Panc1 (cell line): Measurements from ENCODE around the gene MOGAT3. TPM values are rescaled to one million over a fixed set of nuclear protein-coding genes. Genes with fewer than 3 reads are reported as not detected.
A peak's percentile ranks its signal among the peaks of the same experiment; 100 is the strongest.
"Not testable (repeated sequence)": the region's sequence is repeated elsewhere in the genome, so short reads cannot be mapped to it uniquely, and the experiment has no call there.

Experiments
- ATAC-seq: fragments of 200-7000 bp; cut with Tn5 transposase; 2 replicates; pipeline ENCODE4 v1.9.1; 2020; ENCODE audit warnings: mild to moderate bottlenecking, moderate library complexity
- BruUV-seq: library from RNA; stranded (reverse); fragments of 400-500 nt; replicated peaks from 2 replicates; lab custom pipeline; 2021; lab: Mats Ljungman, UMichigan
- CTCF ChIA-PET: fragments of 300-600 bp; sonication (Branson Sonifier 250); formaldehyde crosslinking; loops from one replicate; lab custom pipeline; 2022; ENCODE audit warnings: antibody characterized with exemption; lab: Charles Lee
- POLR2A ChIA-PET: fragments of 300-600 bp; sonication (Branson Sonifier 250); formaldehyde crosslinking; loops from one replicate; lab custom pipeline; 2022; ENCODE audit warnings: antibody characterized with exemption; lab: Charles Lee
- DNase-seq: peaks from one replicate; pipeline ENCODE4 v3.0.0-alpha.2; 2010; ENCODE audit warnings: low read depth, low spot score
- H3K27ac ChIP-seq: 2 replicates; pipeline ENCODE4 v1.5.1; 2011; ENCODE audit warnings: mild to moderate bottlenecking, low read length, inconsistent platforms
- H3K27me3 ChIP-seq: fragments of 200-500 bp; sonication (Bioruptor generic); 2 replicates; pipeline ENCODE4 v1.6.0; 2014; ENCODE audit warnings: low read length, inconsistent platforms; ENCODE audit not compliant: control insufficient read depth, insufficient read depth
- H3K36me3 ChIP-seq: fragments of 200-500 bp; sonication (Bioruptor generic); 2 replicates; pipeline ENCODE4 v1.5.1; 2014; ENCODE audit warnings: inconsistent platforms, mild to moderate bottlenecking, low read length, moderate library complexity; ENCODE audit not compliant: control insufficient read depth, insufficient read depth
- H3K4me1 ChIP-seq: 2 replicates; pipeline ENCODE4 v1.5.1; 2011; ENCODE audit warnings: inconsistent platforms, mild to moderate bottlenecking, low read length, moderate library complexity; ENCODE audit not compliant: control insufficient read depth, insufficient read depth
- H3K4me3 ChIP-seq, 2 experiments: 2 replicates each; pipeline ENCODE4 v1.5.1; 2011 to 2012; ENCODE audit warnings: low read depth in 2 of 2, low read length in 2 of 2, mild to moderate bottlenecking in 2 of 2, inconsistent platforms in 1 of 2, moderate library complexity in 1 of 2
- H3K9me3 ChIP-seq: fragments of 200-500 bp; sonication (Bioruptor generic); 2 replicates; pipeline ENCODE4 v1.5.1; 2014; ENCODE audit warnings: low read depth, mild to moderate bottlenecking, inconsistent platforms, low read length, moderate library complexity; ENCODE audit not compliant: control insufficient read depth, insufficient read depth
- CTCF ChIP-seq: fragments of 450-650 bp; IDR thresholded peaks from 2 replicates; pipeline ENCODE4 v1.5.1; 2017; ENCODE audit warnings: mild to moderate bottlenecking
- POLR2AphosphoS5 ChIP-seq: IDR thresholded peaks from 2 replicates; pipeline ENCODE4 v1.6.1; 2012; ENCODE audit warnings: mild to moderate bottlenecking, low read depth, low read length, moderate library complexity
- REST ChIP-seq, 2 experiments: IDR thresholded peaks; 2 replicates each; pipeline ENCODE4 v1.6.1; 2011 to 2012; ENCODE audit warnings: low read depth in 2 of 2, control low read depth in 1 of 2, low read length in 1 of 2, mild to moderate bottlenecking in 1 of 2, moderate library complexity in 1 of 2; ENCODE audit not compliant: insufficient read depth in 1 of 2
- SIN3A ChIP-seq: IDR thresholded peaks from 2 replicates; pipeline ENCODE4 v1.6.1; 2012; ENCODE audit warnings: low read depth, mild to moderate bottlenecking, low read length, moderate library complexity, borderline replicate concordance; ENCODE audit not compliant: insufficient read depth
- TCF7L2 ChIP-seq: IDR thresholded peaks from 2 replicates; pipeline ENCODE4 v1.6.1; 2011; ENCODE audit warnings: mild to moderate bottlenecking, low read depth, low read length, inconsistent platforms
- in situ Hi-C: cut with HindIII; loops from 2 replicates; pipeline ENCODE4 v1.10.0; 2016; ENCODE audit warnings: low sequenced_read_pairs, low pct_unique_long_range_greater_than_20kb
- intact Hi-C: fragments of 100-400 bp; cut with micrococcal nuclease; formaldehyde crosslinking; loops from one replicate; pipeline ENCODE4 v1.10.0; 2022; ENCODE audit not compliant: unreplicated experiment
- total RNA-seq: library from RNA; stranded (reverse); gene quantifications from one replicate; pipeline ENCODE4 v1.2.1, GENCODE V29; 2021; ENCODE audit not compliant: unreplicated experiment

Gene MOGAT3
- total RNA-seq, 1 experiment from 2014 or later = 0.23 TPM

- in situ Hi-C loops = no loop called here
- Histone ChIP-seq H3K36me3 (no peaks in the 10 kb centered on the region), H3K4me1 (peaks cover 5% of the 10 kb centered on the region; the same call in 1 of the 2 replicates), H3K27ac (no peak overlapping the region), H3K27me3 (no peaks in the 10 kb centered on the region), H3K9me3 (no peaks in the 10 kb centered on the region), H3K4me3 (no peak overlapping the region)
- ATAC-seq = 0 out of 2 replicates have a peak, but pooled peaks have one; percentile 26
- DNase-seq = no peak
- BruUV-seq = no TSS peak
- ChIA-PET POLR2A (interaction anchor here (0.7 kb wide), 1 partner anchor 223 kb away, joined by 5 read pairs; no protein-coding TSS in a partner anchor), CTCF (no interaction called here)
- TF ChIP-seq CTCF = no peak
- TF ChIP-seq SIN3A = no peak
- no peak for TF ChIP-seq REST (IDR thresholded peaks at IDR 0.05; ENCODE audit: insufficient read depth in 1 of 2, low read depth in 2 of 2, low read length in 1 of 2)
- no peak for TF ChIP-seq TCF7L2
- no peak for TF ChIP-seq POLR2AphosphoS5
- intact Hi-C loops = no loop called here
These were observed 353 bp downstream of the MOGAT3 start for GRCh38 chr7:101200504-101200861.

GRCh38 chr7:101199522-101199921 is 1.3 kb downstream of the MOGAT3 start:
- DNase-seq, intact Hi-C loops, H3K27me3 ChIP-seq, H3K27ac ChIP-seq, ATAC-seq, H3K36me3 ChIP-seq, H3K4me3 ChIP-seq, BruUV-seq, in situ Hi-C loops, CTCF ChIA-PET, H3K9me3 ChIP-seq, POLR2A ChIA-PET, H3K4me1 ChIP-seq: not testable (repeated sequence)

- no peak for TF ChIP-seq CTCF
- TF ChIP-seq TCF7L2 = no peak
- in situ Hi-C loops = no loop called here
These were observed 2.4 kb downstream of the MOGAT3 start for GRCh38 chr7:101198476-101198875.

More at GRCh38 chr7:101198476-101198875, 2.4 kb downstream of the MOGAT3 start:
- Histone ChIP-seq H3K27me3 (no peaks in the 10 kb centered on the region), H3K27ac (no peak overlapping the region), H3K4me1 (peaks cover 5% of the 10 kb centered on the region; the same call in 1 of the 2 replicates), H3K36me3 (no peaks in the 10 kb centered on the region), H3K9me3 (no peaks in the 10 kb centered on the region), H3K4me3 (no peak overlapping the region)
- POLR2A ChIA-PET = no interaction called here
- CTCF ChIA-PET = no interaction called here
- no peak for ATAC-seq
- BruUV-seq = no TSS peak
- DNase-seq = no peak
- intact Hi-C loops = no loop called here
